DND-41 (cell line): ENCODE measurements around the gene KLF6.

ENCODE experiments used
- ATAC-seq: fragments of 200-7000 bp; cut with Tn5 transposase; 3 replicates; pipeline ENCODE4 v1.9.1; 2021; ENCODE audit warnings: low read depth; ENCODE audit not compliant: insufficient read depth
- DNase-seq: peaks from one replicate; pipeline ENCODE4 v3.0.0-alpha.2; 2020
- H2AFZ ChIP-seq: 2 replicates; pipeline ENCODE4 v1.6.0; 2012; ENCODE audit warnings: low read depth, low read length
- H3K27ac ChIP-seq: 2 replicates; pipeline ENCODE4 v1.5.1; 2012; ENCODE audit warnings: low read length, inconsistent platforms
- H3K27me3 ChIP-seq: fragments of 200-600 bp; sonication (generic); 2 replicates; pipeline ENCODE4 v1.6.0; 2012; ENCODE audit warnings: low read length, mild to moderate bottlenecking, inconsistent platforms; ENCODE audit not compliant: insufficient read depth, poor library complexity
- H3K36me3 ChIP-seq: 2 replicates; pipeline ENCODE4 v1.5.1; 2012; ENCODE audit warnings: low read length, inconsistent platforms; ENCODE audit not compliant: insufficient read depth
- H3K4me1 ChIP-seq: 2 replicates; pipeline ENCODE4 v1.5.1; 2012; ENCODE audit warnings: mild to moderate bottlenecking, low read length; ENCODE audit not compliant: insufficient read depth
- H3K4me2 ChIP-seq: 2 replicates; pipeline ENCODE4 v1.6.0; 2012; ENCODE audit warnings: mild to moderate bottlenecking, moderate library complexity, low read length, inconsistent platforms; ENCODE audit not compliant: insufficient read depth
- H3K4me3 ChIP-seq, 2 experiments: fragments of 200-600 bp in 1 of 2; shearing (Covaris generic) in 1 of 2; 2 replicates each; pipeline ENCODE4 v1.5.1; 2012 to 2016; ENCODE audit warnings: inconsistent platforms in 2 of 2, low read length in 2 of 2, mild to moderate bottlenecking in 2 of 2, low read depth in 1 of 2, moderate library complexity in 1 of 2
- H3K79me2 ChIP-seq: 2 replicates; pipeline ENCODE4 v1.6.0; 2012; ENCODE audit warnings: low read length, inconsistent platforms; ENCODE audit not compliant: insufficient read depth
- H3K9ac ChIP-seq: 2 replicates; pipeline ENCODE4 v1.6.0; 2012; ENCODE audit warnings: low read depth, mild to moderate bottlenecking, inconsistent platforms, low read length, moderate library complexity
- H3K9me3 ChIP-seq: 2 replicates; pipeline ENCODE4 v1.5.1; 2012; ENCODE audit warnings: low read length, moderate library complexity, mild to moderate bottlenecking, inconsistent platforms; ENCODE audit not compliant: insufficient read depth, severe bottlenecking
- H4K20me1 ChIP-seq: 2 replicates; pipeline ENCODE4 v1.6.0; 2012; ENCODE audit warnings: low read length; ENCODE audit not compliant: insufficient read depth
- CTCF ChIP-seq: IDR thresholded peaks from 2 replicates; pipeline ENCODE4 v1.5.1; 2012; ENCODE audit warnings: borderline replicate concordance, low read length, moderate library complexity, mild to moderate bottlenecking; ENCODE audit not compliant: poor library complexity, severe bottlenecking; ENCODE audit errors: extremely low read depth
- EZH2 ChIP-seq: IDR thresholded peaks from 3 replicates; pipeline ENCODE4 v1.6.1; 2012; ENCODE audit warnings: borderline replicate concordance, low read depth, mild to moderate bottlenecking, moderate library complexity, low read length, inconsistent platforms; ENCODE audit not compliant: severe bottlenecking

Gene KLF6

GRCh38 chr10:3780021-3780770 is 4.8 kb downstream of the KLF6 start:
- Histone ChIP-seq H3K9ac (peak overlapping the region; percentile 99), H3K4me2 (peak overlapping the region; percentile 75), H3K4me1 (peaks cover 49% of the 10 kb centered on the region), H2AFZ (no peak overlapping the region), H3K27me3 (no peaks in the 10 kb centered on the region), H3K27ac (peak overlapping the region; percentile 98; the same call in 1 of the 2 replicates), H3K4me3 (peak overlapping the region; percentile 88 to 99; a peak in 3 of 4 replicates), H4K20me1 (peaks cover 84% of the 10 kb centered on the region), H3K36me3 (peaks cover 94% of the 10 kb centered on the region), H3K79me2 (peaks cover 79% of the 10 kb centered on the region), H3K9me3 (no peaks in the 10 kb centered on the region)
- no peak for TF ChIP-seq EZH2
- no peak for TF ChIP-seq CTCF
- ATAC-seq (no peak), DNase-seq (no peak)

GRCh38 chr10:3779158-3779741 is 5.8 kb downstream of the KLF6 start:
- peak overlapping the region; percentile 75 for H3K4me2 ChIP-seq

GRCh38 chr10:3778692-3779157 is 6.3 kb downstream of the KLF6 start:
- ATAC-seq = no peak
- peaks cover 92% of the 10 kb centered on the region for H3K36me3 ChIP-seq
- H3K4me2 ChIP-seq = peak overlapping the region; percentile 75
- DNase-seq = no peak
- H3K4me1 ChIP-seq = peaks cover 49% of the 10 kb centered on the region
- H3K9ac ChIP-seq = no peak overlapping the region
- H2AFZ ChIP-seq = no peak overlapping the region
- H4K20me1 ChIP-seq = peaks cover 76% of the 10 kb centered on the region
- H3K27ac ChIP-seq = no peak overlapping the region
- TF ChIP-seq EZH2 (no peak), CTCF (no peak)
- no peaks in the 10 kb centered on the region for H3K9me3 ChIP-seq
- H3K27me3 ChIP-seq = no peaks in the 10 kb centered on the region
- peak overlapping the region in 1 of 2 experiments; percentile 88; a peak in 1 of 4 replicates for H3K4me3 ChIP-seq
- H3K79me2 ChIP-seq = peaks cover 66% of the 10 kb centered on the region

More at GRCh38 chr10:3779158-3779741, 5.8 kb downstream of the KLF6 start:
- H3K27ac ChIP-seq = peak overlapping the region; percentile 13; the same call in 1 of the 2 replicates
- TF ChIP-seq CTCF = no peak
- TF ChIP-seq EZH2 = no peak
- H3K9me3 ChIP-seq = no peaks in the 10 kb centered on the region
- DNase-seq (no peak), ATAC-seq (no peak)
- H3K4me3 ChIP-seq = peak overlapping the region in 1 of 2 experiments; percentile 88; a peak in 2 of 4 replicates
- no peak overlapping the region for H2AFZ ChIP-seq
- peaks cover 71% of the 10 kb centered on the region for H3K79me2 ChIP-seq
- H4K20me1 ChIP-seq = peaks cover 81% of the 10 kb centered on the region
- peaks cover 49% of the 10 kb centered on the region for H3K4me1 ChIP-seq
- no peaks in the 10 kb centered on the region for H3K27me3 ChIP-seq
- H3K36me3 ChIP-seq = peaks cover 93% of the 10 kb centered on the region
- peak overlapping the region; percentile 11; the same call in 1 of the 2 replicates for H3K9ac ChIP-seq
